Peyer's patch (tissue), 4 donors: Measurements from ENCODE around the gene UST.

Source experiments
- CTCF ChIP-seq, 6 experiments: fragments of 450-650 bp in 4 of 6; fragments of 200-600 bp in 2 of 6; sonication (generic) in 1 of 6; IDR thresholded peaks; one replicate each; pipeline ENCODE4 v1.5.1; 2017 to 2019; ENCODE audit warnings: antibody characterized with exemption in 6 of 6, mild to moderate bottlenecking in 3 of 6, moderate library complexity in 1 of 6
- POLR2A ChIP-seq, 2 donors: fragments of 450-650 bp; IDR thresholded peaks; one replicate each; pipeline ENCODE4 v1.5.1; 2017; ENCODE audit warnings: antibody characterized with exemption in 2 of 2, mild to moderate bottlenecking in 2 of 2, moderate library complexity in 2 of 2

GRCh38 chr6:149044528-149044927 lies 297.7 kb downstream of the UST start:
- TF ChIP-seq CTCF (IDR thresholded peaks at IDR 0.05): no peak
- no peak for TF ChIP-seq POLR2A (IDR thresholded peaks at IDR 0.05)
